Measurements from ENCODE around the gene ZNF212. TPM values are rescaled to one million over a fixed set of nuclear protein-coding genes. Genes with fewer than 3 reads are reported as not detected.
"Not testable (repeated sequence)": the region's sequence is repeated elsewhere in the genome, so short reads cannot be mapped to it uniquely, and the experiment has no call there.

The ZNF212 gene
- total RNA-seq, 1 donor from 2014 or later: 12.8 TPM

- no peak for DNase-seq (ENCODE audit: low spot score)
- H3K4me3 Mint-ChIP-seq (ENCODE audit: unreplicated experiment): no peak overlapping the region
- H3K27ac Mint-ChIP-seq (ENCODE audit: unreplicated experiment): no peak overlapping the region
- no peak for TF ChIP-seq CTCF (IDR thresholded peaks at IDR 0.05; ENCODE audit: unreplicated experiment)
- no peaks in the 10 kb centered on the region for H3K9me3 Mint-ChIP-seq (ENCODE audit: unreplicated experiment)
- H3K4me1 Mint-ChIP-seq (ENCODE audit: unreplicated experiment): peaks cover 9% of the 10 kb centered on the region
- peaks cover 18% of the 10 kb centered on the region for H3K27me3 Mint-ChIP-seq (ENCODE audit: unreplicated experiment)
- peaks cover 20% of the 10 kb centered on the region for H3K36me3 Mint-ChIP-seq (ENCODE audit: low read depth, unreplicated experiment)
These were observed 14.3 kb upstream of the ZNF212 start for GRCh38 chr7:149225106-149225505.

- Mint-ChIP-seq H3K36me3 (ENCODE audit: low read depth, unreplicated experiment) (peaks cover 20% of the 10 kb centered on the region), H3K9me3 (ENCODE audit: unreplicated experiment) (no peaks in the 10 kb centered on the region), H3K27ac (ENCODE audit: unreplicated experiment) (no peak overlapping the region), H3K4me3 (ENCODE audit: unreplicated experiment) (no peak overlapping the region), H3K27me3 (ENCODE audit: unreplicated experiment) (peaks cover 18% of the 10 kb centered on the region), H3K4me1 (ENCODE audit: unreplicated experiment) (peaks cover 9% of the 10 kb centered on the region)
- no peak for DNase-seq (ENCODE audit: low spot score)
- no peak for TF ChIP-seq CTCF (IDR thresholded peaks at IDR 0.05; ENCODE audit: unreplicated experiment)
These were observed 13.8 kb upstream of the ZNF212 start for GRCh38 chr7:149225656-149226055.

GRCh38 chr7:149226366-149226765 is 13.1 kb upstream of the ZNF212 start:
- peaks cover 14% of the 10 kb centered on the region for H3K27me3 Mint-ChIP-seq (ENCODE audit: unreplicated experiment)
- H3K4me1 Mint-ChIP-seq (ENCODE audit: unreplicated experiment): not testable (repeated sequence)

GRCh38 chr7:149226840-149227494 is 12.5 kb upstream of the ZNF212 start:
- no peak overlapping the region for H3K4me3 Mint-ChIP-seq (ENCODE audit: unreplicated experiment)
- H3K27ac Mint-ChIP-seq (ENCODE audit: unreplicated experiment): no peak overlapping the region
- no peak for DNase-seq (ENCODE audit: low spot score)
- no peak for TF ChIP-seq CTCF (IDR thresholded peaks at IDR 0.05; ENCODE audit: unreplicated experiment)
- H3K4me1 Mint-ChIP-seq (ENCODE audit: unreplicated experiment): peaks cover 4% of the 10 kb centered on the region
- peaks cover 12% of the 10 kb centered on the region for H3K27me3 Mint-ChIP-seq (ENCODE audit: unreplicated experiment)
- no peaks in the 10 kb centered on the region for H3K9me3 Mint-ChIP-seq (ENCODE audit: unreplicated experiment)
- peaks cover 15% of the 10 kb centered on the region for H3K36me3 Mint-ChIP-seq (ENCODE audit: low read depth, unreplicated experiment)

More at GRCh38 chr7:149226366-149226765, 13.1 kb upstream of the ZNF212 start:
- Mint-ChIP-seq H3K36me3 (ENCODE audit: low read depth, unreplicated experiment) (peaks cover 20% of the 10 kb centered on the region), H3K4me3 (ENCODE audit: unreplicated experiment) (peak overlapping the region; percentile 79)
- not testable (repeated sequence) for H3K27ac Mint-ChIP-seq (ENCODE audit: unreplicated experiment); H3K9me3 Mint-ChIP-seq (ENCODE audit: unreplicated experiment); DNase-seq (ENCODE audit: low spot score)

- H3K4me1 Mint-ChIP-seq (ENCODE audit: unreplicated experiment): peaks cover 4% of the 10 kb centered on the region
- TF ChIP-seq CTCF (IDR thresholded peaks at IDR 0.05; ENCODE audit: unreplicated experiment): no peak
- peak overlapping the region; percentile 47 for H3K4me3 Mint-ChIP-seq (ENCODE audit: unreplicated experiment)
- no peaks in the 10 kb centered on the region for H3K9me3 Mint-ChIP-seq (ENCODE audit: unreplicated experiment)
- peaks cover 12% of the 10 kb centered on the region for H3K27me3 Mint-ChIP-seq (ENCODE audit: unreplicated experiment)
- H3K36me3 Mint-ChIP-seq (ENCODE audit: low read depth, unreplicated experiment): peaks cover 15% of the 10 kb centered on the region
- DNase-seq (ENCODE audit: low spot score): no peak
- no peak overlapping the region for H3K27ac Mint-ChIP-seq (ENCODE audit: unreplicated experiment)
These were observed 10.5 kb upstream of the ZNF212 start for GRCh38 chr7:149228831-149229471.
